Panc1 (cell line): ENCODE results near the gene SUFU. TPM values are rescaled to one million over a fixed set of nuclear protein-coding genes. Genes with fewer than 3 reads are reported as not detected.

Source experiments
- ATAC-seq: fragments of 200-7000 bp; cut with Tn5 transposase; 2 replicates; pipeline ENCODE4 v1.9.1; 2020; ENCODE audit warnings: mild to moderate bottlenecking, moderate library complexity
- BruUV-seq: library from RNA; stranded (reverse); fragments of 400-500 nt; replicated peaks from 2 replicates; lab custom pipeline; 2021; lab: Mats Ljungman, UMichigan
- CTCF ChIA-PET: fragments of 300-600 bp; sonication (Branson Sonifier 250); formaldehyde crosslinking; loops from one replicate; lab custom pipeline; 2022; ENCODE audit warnings: antibody characterized with exemption; lab: Charles Lee
- POLR2A ChIA-PET: fragments of 300-600 bp; sonication (Branson Sonifier 250); formaldehyde crosslinking; loops from one replicate; lab custom pipeline; 2022; ENCODE audit warnings: antibody characterized with exemption; lab: Charles Lee
- DNase-seq: peaks from one replicate; pipeline ENCODE4 v3.0.0-alpha.2; 2010; ENCODE audit warnings: low read depth, low spot score
- H3K27ac ChIP-seq: 2 replicates; pipeline ENCODE4 v1.5.1; 2011; ENCODE audit warnings: mild to moderate bottlenecking, low read length, inconsistent platforms
- H3K27me3 ChIP-seq: fragments of 200-500 bp; sonication (Bioruptor generic); 2 replicates; pipeline ENCODE4 v1.6.0; 2014; ENCODE audit warnings: low read length, inconsistent platforms; ENCODE audit not compliant: control insufficient read depth, insufficient read depth
- H3K36me3 ChIP-seq: fragments of 200-500 bp; sonication (Bioruptor generic); 2 replicates; pipeline ENCODE4 v1.5.1; 2014; ENCODE audit warnings: inconsistent platforms, mild to moderate bottlenecking, low read length, moderate library complexity; ENCODE audit not compliant: control insufficient read depth, insufficient read depth
- H3K4me1 ChIP-seq: 2 replicates; pipeline ENCODE4 v1.5.1; 2011; ENCODE audit warnings: inconsistent platforms, mild to moderate bottlenecking, low read length, moderate library complexity; ENCODE audit not compliant: control insufficient read depth, insufficient read depth
- H3K4me3 ChIP-seq, 2 experiments: 2 replicates each; pipeline ENCODE4 v1.5.1; 2011 to 2012; ENCODE audit warnings: low read depth in 2 of 2, low read length in 2 of 2, mild to moderate bottlenecking in 2 of 2, inconsistent platforms in 1 of 2, moderate library complexity in 1 of 2
- H3K9me3 ChIP-seq: fragments of 200-500 bp; sonication (Bioruptor generic); 2 replicates; pipeline ENCODE4 v1.5.1; 2014; ENCODE audit warnings: low read depth, mild to moderate bottlenecking, inconsistent platforms, low read length, moderate library complexity; ENCODE audit not compliant: control insufficient read depth, insufficient read depth
- POLR2AphosphoS5 ChIP-seq: IDR thresholded peaks from 2 replicates; pipeline ENCODE4 v1.6.1; 2012; ENCODE audit warnings: mild to moderate bottlenecking, low read depth, low read length, moderate library complexity
- SIN3A ChIP-seq: IDR thresholded peaks from 2 replicates; pipeline ENCODE4 v1.6.1; 2012; ENCODE audit warnings: low read depth, mild to moderate bottlenecking, low read length, moderate library complexity, borderline replicate concordance; ENCODE audit not compliant: insufficient read depth
- TCF7L2 ChIP-seq: IDR thresholded peaks from 2 replicates; pipeline ENCODE4 v1.6.1; 2011; ENCODE audit warnings: mild to moderate bottlenecking, low read depth, low read length, inconsistent platforms
- in situ Hi-C: cut with HindIII; loops from 2 replicates; pipeline ENCODE4 v1.10.0; 2016; ENCODE audit warnings: low sequenced_read_pairs, low pct_unique_long_range_greater_than_20kb
- intact Hi-C: fragments of 100-400 bp; cut with micrococcal nuclease; formaldehyde crosslinking; loops from one replicate; pipeline ENCODE4 v1.10.0; 2022; ENCODE audit not compliant: unreplicated experiment
- total RNA-seq: library from RNA; stranded (reverse); gene quantifications from one replicate; pipeline ENCODE4 v1.2.1, GENCODE V29; 2021; ENCODE audit not compliant: unreplicated experiment
- TF ChIP-seq, protein P1 (sequence below), 2 experiments: IDR thresholded peaks; 2 replicates each; pipeline ENCODE4 v1.6.1; 2011 to 2012; ENCODE audit warnings: low read depth in 2 of 2, control low read depth in 1 of 2, low read length in 1 of 2, mild to moderate bottlenecking in 1 of 2, moderate library complexity in 1 of 2; ENCODE audit not compliant: insufficient read depth in 1 of 2
- TF ChIP-seq, protein P2 (sequence below): fragments of 450-650 bp; IDR thresholded peaks from 2 replicates; pipeline ENCODE4 v1.5.1; 2017; ENCODE audit warnings: mild to moderate bottlenecking

Gene SUFU
- total RNA-seq, 1 experiment from 2014 or later: 9.5 TPM

DNA sequence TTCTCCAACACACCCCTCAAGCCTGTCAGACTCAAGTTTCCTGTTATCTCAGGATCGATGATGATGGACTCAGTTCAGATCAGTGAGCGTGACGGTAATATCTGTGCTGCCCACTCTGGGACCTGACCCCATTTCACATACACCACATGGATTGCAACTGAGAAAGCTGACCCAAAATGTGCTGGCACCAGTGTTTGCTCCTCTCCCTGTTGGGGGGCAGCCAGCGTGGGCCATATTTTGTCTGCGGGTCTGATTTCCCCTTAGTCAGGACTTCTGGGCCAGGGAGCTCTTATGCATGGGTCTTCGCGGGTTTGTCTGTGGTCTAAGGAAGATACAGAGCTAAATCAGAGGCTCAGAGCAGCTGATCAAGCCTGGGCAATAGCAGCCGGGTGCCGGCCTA lies 97.9 kb downstream of the SUFU start:
- Histone ChIP-seq H3K4me1 (peaks cover 10% of the 10 kb centered on the region), H3K36me3 (no peaks in the 10 kb centered on the region), H3K27ac (no peak overlapping the region), H3K27me3 (no peaks in the 10 kb centered on the region), H3K4me3 (no peak overlapping the region), H3K9me3 (no peaks in the 10 kb centered on the region)
- intact Hi-C loops (no loop called here), in situ Hi-C loops (no loop called here)
- TF ChIP-seq, protein P1, sequence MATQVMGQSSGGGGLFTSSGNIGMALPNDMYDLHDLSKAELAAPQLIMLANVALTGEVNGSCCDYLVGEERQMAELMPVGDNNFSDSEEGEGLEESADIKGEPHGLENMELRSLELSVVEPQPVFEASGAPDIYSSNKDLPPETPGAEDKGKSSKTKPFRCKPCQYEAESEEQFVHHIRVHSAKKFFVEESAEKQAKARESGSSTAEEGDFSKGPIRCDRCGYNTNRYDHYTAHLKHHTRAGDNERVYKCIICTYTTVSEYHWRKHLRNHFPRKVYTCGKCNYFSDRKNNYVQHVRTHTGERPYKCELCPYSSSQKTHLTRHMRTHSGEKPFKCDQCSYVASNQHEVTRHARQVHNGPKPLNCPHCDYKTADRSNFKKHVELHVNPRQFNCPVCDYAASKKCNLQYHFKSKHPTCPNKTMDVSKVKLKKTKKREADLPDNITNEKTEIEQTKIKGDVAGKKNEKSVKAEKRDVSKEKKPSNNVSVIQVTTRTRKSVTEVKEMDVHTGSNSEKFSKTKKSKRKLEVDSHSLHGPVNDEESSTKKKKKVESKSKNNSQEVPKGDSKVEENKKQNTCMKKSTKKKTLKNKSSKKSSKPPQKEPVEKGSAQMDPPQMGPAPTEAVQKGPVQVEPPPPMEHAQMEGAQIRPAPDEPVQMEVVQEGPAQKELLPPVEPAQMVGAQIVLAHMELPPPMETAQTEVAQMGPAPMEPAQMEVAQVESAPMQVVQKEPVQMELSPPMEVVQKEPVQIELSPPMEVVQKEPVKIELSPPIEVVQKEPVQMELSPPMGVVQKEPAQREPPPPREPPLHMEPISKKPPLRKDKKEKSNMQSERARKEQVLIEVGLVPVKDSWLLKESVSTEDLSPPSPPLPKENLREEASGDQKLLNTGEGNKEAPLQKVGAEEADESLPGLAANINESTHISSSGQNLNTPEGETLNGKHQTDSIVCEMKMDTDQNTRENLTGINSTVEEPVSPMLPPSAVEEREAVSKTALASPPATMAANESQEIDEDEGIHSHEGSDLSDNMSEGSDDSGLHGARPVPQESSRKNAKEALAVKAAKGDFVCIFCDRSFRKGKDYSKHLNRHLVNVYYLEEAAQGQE (IDR thresholded peaks at IDR 0.05; ENCODE audit: insufficient read depth in 1 of 2, low read depth in 2 of 2, low read length in 1 of 2): no peak
- TF ChIP-seq, protein P2, sequence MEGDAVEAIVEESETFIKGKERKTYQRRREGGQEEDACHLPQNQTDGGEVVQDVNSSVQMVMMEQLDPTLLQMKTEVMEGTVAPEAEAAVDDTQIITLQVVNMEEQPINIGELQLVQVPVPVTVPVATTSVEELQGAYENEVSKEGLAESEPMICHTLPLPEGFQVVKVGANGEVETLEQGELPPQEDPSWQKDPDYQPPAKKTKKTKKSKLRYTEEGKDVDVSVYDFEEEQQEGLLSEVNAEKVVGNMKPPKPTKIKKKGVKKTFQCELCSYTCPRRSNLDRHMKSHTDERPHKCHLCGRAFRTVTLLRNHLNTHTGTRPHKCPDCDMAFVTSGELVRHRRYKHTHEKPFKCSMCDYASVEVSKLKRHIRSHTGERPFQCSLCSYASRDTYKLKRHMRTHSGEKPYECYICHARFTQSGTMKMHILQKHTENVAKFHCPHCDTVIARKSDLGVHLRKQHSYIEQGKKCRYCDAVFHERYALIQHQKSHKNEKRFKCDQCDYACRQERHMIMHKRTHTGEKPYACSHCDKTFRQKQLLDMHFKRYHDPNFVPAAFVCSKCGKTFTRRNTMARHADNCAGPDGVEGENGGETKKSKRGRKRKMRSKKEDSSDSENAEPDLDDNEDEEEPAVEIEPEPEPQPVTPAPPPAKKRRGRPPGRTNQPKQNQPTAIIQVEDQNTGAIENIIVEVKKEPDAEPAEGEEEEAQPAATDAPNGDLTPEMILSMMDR: no peak
- TF ChIP-seq TCF7L2: no peak
- no peak for TF ChIP-seq SIN3A
- no peak for TF ChIP-seq POLR2AphosphoS5
- POLR2A ChIA-PET: no interaction called here
- CTCF ChIA-PET: no interaction called here
- ATAC-seq: no peak
- BruUV-seq: no TSS peak
- no peak for DNase-seq

DNA sequence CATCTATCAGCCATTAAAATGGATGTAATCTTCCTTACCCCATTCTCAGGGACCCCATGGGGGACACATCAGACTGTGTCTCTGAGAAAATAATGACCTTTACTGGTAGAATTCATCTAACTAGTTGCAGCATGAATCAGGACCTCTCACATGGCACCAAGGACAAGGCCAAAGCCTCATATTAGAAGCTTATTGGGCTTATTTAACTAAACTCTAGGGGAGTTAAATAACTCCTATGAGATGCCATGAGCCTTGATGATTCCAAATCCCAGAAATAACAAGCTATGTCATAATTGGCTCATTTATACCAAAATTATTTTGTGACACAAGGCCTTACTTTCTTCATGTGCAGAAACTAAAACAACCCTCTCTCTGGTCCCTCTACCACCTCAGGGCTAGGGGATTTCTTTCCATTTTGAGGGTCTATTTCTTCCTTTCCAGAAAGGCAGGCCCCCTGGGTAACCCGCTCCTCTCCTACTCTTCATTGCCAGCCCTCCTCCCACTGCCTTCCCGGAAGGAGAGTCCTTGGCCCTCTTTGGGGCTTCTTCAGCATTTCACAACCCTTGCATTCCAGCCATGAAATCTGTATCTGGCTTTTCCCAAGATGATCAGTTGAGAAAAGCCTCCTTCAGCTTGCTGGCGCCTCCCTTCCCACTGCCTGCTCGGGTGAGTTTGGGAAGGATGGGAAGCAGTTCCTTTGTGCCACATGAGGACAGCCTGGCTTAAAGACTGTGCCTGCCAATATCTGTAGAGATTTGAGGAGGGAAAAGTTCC lies 98.7 kb downstream of the SUFU start:
- in situ Hi-C loops (no loop called here), intact Hi-C loops (no loop called here)
- TF ChIP-seq, protein P2: no peak
- TF ChIP-seq POLR2AphosphoS5 (no peak), TCF7L2 (no peak), SIN3A (no peak)
- TF ChIP-seq, protein P1 (IDR thresholded peaks at IDR 0.05; ENCODE audit: insufficient read depth in 1 of 2, low read depth in 2 of 2, low read length in 1 of 2): no peak
- no peak overlapping the region for H3K4me3 ChIP-seq
- DNase-seq: no peak
- H3K27ac ChIP-seq: no peak overlapping the region
- H3K36me3 ChIP-seq: no peaks in the 10 kb centered on the region
- ChIA-PET POLR2A (no interaction called here), CTCF (interaction anchor here (0.6 kb wide), 1 partner anchor 170 kb away, joined by 4 read pairs; the partner anchor contains the start of gene CUEDC2)
- ATAC-seq: no peak
- H3K27me3 ChIP-seq: no peaks in the 10 kb centered on the region
- H3K9me3 ChIP-seq: no peaks in the 10 kb centered on the region
- no TSS peak for BruUV-seq
- H3K4me1 ChIP-seq: peaks cover 10% of the 10 kb centered on the region
